GM18505 (cell line): ENCODE data around the gene MYO1C.
A peak's percentile ranks its signal among the peaks of the same experiment; 100 is the strongest.
"Not testable (repeated sequence)": the region's sequence is repeated elsewhere in the genome, so short reads cannot be mapped to it uniquely, and the experiment has no call there.

Experiments
- ATAC-seq: cut with Tn5 transposase; IDR thresholded peaks from one replicate; pipeline ENCODE4 v1.9.1; 2021; ENCODE audit not compliant: unreplicated experiment
- POLR2A ChIP-seq: IDR thresholded peaks from 4 replicates; pipeline ENCODE4 v1.6.1; 2011; ENCODE audit warnings: borderline replicate concordance; ENCODE audit not compliant: insufficient read depth, insufficient read length; ENCODE audit errors: extremely low read depth

Gene MYO1C

DNA sequence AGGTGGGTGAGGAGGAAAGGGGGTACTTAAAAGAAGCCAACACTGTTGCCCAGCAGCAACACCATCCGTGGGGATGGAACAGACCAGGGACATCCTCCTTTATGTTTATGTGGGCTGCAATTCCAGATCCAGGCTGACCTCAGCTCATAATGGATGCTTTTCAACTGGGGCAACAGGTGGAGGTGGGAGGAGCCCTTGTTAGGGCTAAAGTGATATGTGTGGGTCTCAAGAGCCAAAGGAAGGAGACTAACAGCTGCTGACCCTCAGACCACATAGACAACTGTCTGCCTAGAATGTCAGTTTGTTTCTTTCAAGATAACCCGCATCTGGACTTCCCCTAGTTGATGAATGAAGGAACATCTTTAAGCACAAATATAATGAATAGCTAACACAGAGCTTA, 25.9 kb upstream of the MYO1C start:
- no peak for ATAC-seq
- no peak for TF ChIP-seq POLR2A

DNA sequence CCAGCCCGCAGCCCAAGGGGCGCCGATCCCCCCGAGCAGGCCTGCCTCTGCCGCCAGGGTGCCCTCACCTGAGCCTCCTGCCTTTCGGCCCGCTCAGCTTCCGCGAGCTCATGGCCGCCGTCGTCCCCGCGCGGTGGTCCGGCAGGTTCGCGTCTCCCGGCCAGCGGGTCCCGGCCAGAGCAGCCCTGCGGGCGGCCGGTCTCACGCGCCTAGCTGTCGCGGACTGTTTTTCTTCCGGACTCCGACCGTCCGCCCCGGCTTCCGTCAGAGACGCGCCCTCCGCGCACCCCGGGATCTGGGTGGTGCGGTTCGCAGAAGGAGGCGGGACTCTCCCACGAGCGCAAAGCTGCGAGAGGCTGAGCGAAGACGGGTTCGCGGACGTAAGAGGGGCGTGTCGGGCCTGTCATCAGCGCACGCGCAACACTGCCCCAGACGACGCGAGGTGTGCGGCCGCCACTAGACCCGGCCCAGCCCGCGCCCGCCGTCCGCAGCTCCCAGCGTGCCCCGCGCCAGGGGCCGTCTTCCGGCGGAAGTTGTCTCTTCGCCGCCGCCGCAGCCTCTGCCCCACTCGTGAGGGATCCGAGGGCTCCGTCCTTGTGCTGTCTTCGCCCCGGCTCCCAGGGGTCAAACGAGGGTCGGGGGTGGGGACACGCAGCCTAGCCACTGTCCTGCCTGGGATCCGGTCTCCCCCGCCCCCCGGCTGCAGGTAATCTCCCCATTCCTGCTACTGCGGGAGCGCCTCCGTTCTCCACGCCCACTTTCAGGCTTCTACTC, 24.1 kb upstream of the MYO1C start, which contains the start of gene INPP5K:
INPP5K (minus strand) TSS at position 225 of the 774 bp plus-strand sequence; CDS start at position 112, 113 bp downstream.
- TF ChIP-seq POLR2A: peak; percentile 87
- peak; percentile 90 for ATAC-seq

DNA sequence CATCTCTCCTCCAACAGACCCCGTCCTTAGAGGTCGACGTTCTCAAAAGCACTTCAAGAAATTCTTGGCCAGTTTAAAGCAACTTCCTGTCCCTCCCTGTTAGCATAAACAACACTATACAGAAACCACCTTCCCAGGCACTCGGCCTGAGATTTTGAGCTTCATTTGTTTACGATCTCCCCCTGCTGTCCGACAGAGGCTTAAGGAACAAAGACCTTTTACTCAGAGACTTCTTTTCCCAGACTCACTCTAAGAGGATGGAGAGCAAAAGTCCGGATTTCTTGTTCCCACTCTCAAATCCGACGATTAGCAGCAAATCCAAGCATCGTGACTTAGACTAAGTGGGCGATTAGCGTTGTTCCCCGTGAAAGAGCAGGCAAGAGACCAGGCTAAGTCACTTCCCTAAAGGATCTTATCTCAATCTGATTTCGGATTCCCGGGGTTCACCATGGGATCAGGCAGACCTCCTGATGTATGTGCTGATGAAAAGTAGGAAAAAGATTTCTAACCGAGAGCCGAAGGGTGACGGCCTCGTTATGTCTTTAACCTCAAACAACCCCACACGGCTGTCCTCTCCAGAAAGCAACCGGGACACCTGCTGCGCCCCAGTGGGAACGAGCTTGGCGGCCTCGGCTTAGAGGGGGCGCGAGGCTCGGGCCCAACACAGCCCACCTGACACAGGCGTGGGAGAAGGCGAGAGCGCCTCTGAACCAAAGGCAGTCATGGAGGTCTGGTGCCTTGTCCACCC, 23.3 kb upstream of the MYO1C start:
- no peak for TF ChIP-seq POLR2A
- ATAC-seq: no peak

DNA sequence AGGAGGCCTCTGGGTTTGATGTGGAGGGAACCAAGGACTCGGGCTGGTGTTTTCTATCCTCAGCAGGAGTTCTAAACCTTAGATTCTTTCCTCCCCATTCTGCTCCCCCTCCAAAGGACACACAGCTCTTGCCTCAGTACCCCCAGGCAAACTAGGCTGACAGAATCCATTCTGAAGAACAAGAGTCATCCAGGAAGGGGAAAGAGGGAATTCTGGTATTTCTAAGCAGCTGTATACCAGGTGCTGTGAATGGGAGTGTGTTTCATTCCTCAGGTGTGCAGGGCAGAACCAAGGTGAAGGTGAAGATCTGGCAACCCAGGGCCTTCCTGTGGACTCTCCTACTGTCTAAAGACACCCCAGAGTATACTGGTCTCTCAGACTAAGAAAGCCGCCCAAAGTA, 19.9 kb upstream of the MYO1C start:
- TF ChIP-seq POLR2A: no peak
- no peak for ATAC-seq

DNA sequence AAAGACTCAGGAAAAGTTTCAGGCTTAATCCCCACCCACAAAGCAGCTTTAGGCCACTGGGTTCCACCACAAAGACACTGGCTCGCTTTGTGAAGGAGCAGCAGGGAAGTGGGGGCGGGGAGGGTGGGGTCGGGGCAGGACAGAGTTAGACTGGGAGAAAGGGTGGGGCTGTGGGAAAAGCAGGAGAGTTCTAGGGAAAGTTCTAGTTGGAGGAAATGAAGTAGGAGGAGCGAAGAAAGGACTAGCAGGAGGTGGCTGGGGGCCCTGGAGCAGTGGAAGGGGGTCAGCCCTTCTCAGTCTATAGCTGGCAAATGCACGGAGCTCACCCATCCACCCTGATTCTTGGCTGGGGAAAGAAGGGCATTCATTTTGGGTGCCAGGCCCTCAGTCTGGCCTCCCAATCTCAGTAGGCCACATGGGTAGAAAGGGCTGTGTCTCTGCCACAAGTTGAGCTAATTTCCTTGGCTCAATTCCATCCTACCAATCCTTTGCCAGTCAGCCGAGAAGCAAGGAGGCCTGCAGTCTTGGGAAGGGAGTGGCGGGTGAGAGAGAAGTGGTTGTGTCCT, 19.4 kb upstream of the MYO1C start:
- no peak for ATAC-seq
- no peak for TF ChIP-seq POLR2A

DNA sequence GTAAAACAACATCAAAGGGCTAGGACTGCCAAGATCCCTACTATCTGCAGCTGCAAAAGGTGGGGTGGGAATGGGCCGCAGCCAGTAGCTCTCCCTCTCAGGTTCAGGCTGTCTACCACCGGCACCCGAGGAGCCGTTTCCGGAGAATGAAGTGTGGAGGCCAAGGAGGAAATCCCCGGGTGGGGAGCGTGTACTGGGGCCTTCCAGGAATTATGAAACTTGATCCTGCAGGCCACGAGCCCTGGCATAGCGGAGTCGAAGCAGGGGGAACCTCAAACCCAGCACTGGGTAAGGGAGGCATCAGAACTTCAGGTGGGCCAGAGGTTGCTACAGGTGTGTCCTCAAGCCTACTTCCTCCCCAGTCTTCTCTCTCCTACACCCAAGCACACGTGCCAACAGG, 18.8 kb upstream of the MYO1C start:
- ATAC-seq: no peak
- no peak for TF ChIP-seq POLR2A

DNA sequence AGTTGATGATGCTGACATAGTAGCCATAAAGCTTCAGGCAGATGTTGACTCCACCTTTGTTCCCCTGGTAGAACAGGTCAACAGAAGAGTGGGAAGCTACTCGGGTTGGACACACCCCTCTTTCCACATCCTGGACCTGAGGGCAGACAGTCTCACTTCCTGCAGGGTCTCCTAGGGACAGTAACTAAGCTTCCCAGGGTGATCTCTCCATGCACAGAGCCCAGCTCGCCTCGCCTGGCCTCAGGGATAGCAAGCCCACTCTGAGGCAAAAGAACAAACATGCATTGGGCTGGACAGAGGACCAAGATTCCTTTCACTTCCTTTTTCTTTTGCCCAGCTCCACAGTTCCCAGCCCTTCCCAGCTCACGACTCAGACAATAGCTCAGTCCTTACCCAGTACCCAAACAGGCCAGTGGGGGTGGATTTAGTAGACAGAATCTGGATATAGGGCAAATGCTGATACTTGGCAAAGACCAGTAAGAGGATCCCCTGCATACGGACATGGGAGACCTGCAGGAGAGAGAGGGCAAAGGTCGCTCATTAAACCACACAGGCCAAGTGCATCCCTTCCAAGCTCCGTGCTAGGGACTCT, 16.9 kb upstream of the MYO1C start:
- no peak for TF ChIP-seq POLR2A
- no peak for ATAC-seq

DNA sequence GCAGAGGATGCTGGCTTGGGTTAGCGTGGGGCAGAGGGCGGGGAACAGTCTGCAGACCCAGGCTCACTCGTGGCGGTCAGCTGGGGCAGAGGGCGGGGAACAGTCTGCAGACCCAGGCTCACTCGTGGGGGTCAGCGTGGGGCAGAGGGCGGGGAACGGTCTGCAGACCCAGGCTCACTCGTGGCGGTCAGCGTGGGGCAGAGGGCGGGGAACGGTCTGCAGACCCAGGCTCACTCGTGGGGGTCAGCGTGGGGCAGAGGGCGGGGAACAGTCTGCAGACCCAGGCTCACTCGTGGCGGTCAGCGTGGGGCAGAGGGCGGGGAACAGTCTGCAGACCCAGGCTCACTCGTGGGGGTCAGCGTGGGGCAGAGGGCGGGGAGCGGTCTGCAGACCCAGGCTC, 16.2 kb upstream of the MYO1C start:
- not testable (repeated sequence) for ATAC-seq

DNA sequence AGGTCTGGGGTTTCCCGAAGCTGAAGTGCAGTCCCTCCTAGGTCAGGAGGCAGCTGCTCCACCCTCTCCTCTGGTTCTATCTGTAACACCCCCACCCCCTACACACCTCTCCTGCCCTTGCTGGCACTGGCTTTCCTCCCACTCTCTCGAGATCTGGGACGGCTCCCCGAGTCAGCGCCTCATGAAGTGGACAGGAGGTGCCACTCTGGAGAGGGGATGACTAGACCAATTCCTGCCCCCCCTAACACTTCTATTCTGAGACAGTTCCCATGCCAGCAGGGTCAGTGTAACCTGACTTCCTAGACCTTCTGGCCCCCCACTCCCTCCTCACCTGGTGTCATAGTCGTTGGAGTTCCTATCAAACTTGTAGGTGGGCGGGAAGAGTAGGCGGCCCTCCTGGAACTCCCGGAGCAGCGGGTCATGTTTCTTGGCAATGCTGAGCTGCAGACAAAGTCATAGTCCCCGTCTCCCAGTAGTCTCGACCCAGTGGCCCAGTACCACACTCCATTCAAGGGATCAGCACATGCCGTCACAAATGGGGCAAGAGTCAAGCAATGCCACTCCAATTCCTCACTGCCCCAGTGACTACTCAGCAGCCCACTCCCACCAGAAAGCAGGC, 14.3 kb upstream of the MYO1C start:
- ATAC-seq: no peak
- no peak for TF ChIP-seq POLR2A

DNA sequence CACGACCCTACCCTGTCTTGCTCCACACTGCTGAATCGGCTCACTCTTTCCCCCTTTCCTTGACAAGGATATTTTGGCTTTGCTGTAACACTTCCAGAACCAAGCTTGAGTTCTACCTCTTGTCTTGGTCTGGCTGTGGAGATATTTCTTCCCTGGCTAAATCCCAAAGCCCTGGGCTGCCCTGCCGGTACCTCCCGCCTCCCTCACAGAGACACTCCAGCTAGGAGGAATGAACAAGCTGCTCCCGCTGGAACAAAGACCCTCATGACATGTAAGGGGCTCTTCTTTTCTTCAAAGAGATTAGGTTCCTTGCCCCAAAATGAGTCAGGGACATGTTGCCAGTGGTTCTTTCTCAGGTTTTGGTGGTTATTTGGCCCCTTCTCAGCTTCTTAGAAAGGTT, 13.1 kb upstream of the MYO1C start:
- no peak for TF ChIP-seq POLR2A
- no peak for ATAC-seq

DNA sequence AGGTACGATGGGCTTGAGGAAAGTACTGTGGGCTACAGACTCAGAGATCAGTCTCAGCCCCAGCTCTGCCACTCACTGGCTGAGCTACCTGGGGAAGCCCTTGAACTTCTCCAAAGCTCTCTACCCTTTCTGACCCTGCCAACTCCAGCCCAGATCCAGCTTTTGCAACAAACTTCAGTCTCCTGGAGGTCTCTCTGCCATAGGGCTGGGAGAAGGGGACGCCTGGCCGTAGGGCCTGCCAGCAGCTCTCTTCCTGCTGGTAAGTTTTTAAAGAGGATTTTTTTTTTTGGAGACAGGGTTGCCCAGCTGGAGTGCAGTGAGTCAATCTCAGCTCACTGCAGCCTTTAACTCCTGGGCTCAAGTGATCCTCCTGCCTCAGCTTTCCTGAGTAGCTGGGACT, 12.4 kb upstream of the MYO1C start:
- no peak for ATAC-seq
- no peak for TF ChIP-seq POLR2A

DNA sequence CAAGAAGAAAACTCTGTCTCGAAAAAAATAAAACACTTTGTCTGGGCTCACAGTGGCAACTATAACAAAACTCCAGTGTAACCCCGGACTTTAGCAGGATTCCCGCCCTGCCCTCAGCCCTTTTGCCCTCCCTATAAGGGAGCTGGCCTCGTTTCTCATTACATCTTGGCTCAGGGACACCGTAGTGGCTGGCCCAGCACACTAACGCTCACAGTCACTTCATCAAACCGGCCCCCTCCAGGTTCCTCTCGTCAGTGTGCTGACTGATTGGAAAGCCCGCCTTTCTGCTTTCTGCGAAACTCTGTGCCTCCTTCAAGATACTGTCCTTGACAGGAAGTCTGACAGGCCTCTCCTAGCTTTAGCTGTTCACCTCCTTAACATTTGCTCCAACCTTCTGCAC, 11.2 kb upstream of the MYO1C start:
- no peak for ATAC-seq
- no peak for TF ChIP-seq POLR2A

DNA sequence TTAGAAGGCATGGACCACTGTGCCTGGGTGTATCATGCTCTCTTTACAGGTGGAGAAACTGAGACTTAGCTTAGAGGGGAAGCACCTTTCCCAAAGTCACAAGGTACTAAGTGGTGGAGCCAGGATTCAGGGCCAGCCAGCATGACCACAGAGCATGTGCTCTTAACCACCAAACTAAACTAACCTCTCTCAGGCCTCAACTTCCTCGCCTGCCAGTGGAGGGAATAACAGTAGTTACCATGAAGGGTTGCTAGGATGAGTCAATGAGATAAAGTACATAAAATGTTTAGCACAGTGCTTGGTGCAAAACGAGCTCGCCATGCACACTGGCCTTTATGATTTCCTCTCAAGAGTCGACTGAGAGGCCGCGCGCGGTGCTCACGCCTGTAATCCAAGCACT, 6.4 kb upstream of the MYO1C start:
- ATAC-seq: no peak
- no peak for TF ChIP-seq POLR2A
